K562 (cell line): ENCODE results near the gene CSNK1G1. TPM values are rescaled to one million over a fixed set of nuclear protein-coding genes. Genes with fewer than 3 reads are reported as not detected.
A peak's percentile ranks its signal among the peaks of the same experiment; 100 is the strongest.

ENCODE experiments used
- CLOCK ChIP-seq: fragments of 250-450 bp; sonication (Bioruptor Pico); IDR thresholded peaks from 2 replicates; pipeline ENCODE4 v1.4.0; 2020; ENCODE audit warnings: mild to moderate bottlenecking, moderate library complexity, borderline replicate concordance
- CREB3L1 ChIP-seq: fragments of 450-650 bp; IDR thresholded peaks from 2 replicates; pipeline ENCODE4 v1.6.1; 2014; ENCODE audit warnings: low read depth, mild to moderate bottlenecking, moderate library complexity, borderline replicate concordance
- DACH1 ChIP-seq: fragments of 450-650 bp; IDR thresholded peaks from 2 replicates; pipeline ENCODE4 v1.6.1; 2018; ENCODE audit not compliant: partially characterized antibody
- DPF2 ChIP-seq: fragments of 450-650 bp; IDR thresholded peaks from 2 replicates; pipeline ENCODE4 v1.6.1; 2016
- HINFP ChIP-seq: fragments of 450-650 bp; conservative IDR thresholded peaks from 2 replicates; pipeline ENCODE4 v1.6.1; 2016; ENCODE audit warnings: missing genetic modification characterization, low read depth, mild to moderate bottlenecking, control low read depth, missing compliant biosample characterization
- POLR2AphosphoS2 ChIP-seq: IDR thresholded peaks from 2 replicates; pipeline ENCODE4 v1.6.1; 2012; ENCODE audit warnings: low read length, improper control_type of control experiment
- POLR2B ChIP-seq: fragments of 450-650 bp; IDR thresholded peaks from 2 replicates; pipeline ENCODE4 v1.6.1; 2018; ENCODE audit warnings: low read depth; ENCODE audit not compliant: partially characterized antibody
- POLR2H ChIP-seq: IDR thresholded peaks from 2 replicates; pipeline ENCODE4 v1.6.1; 2016; ENCODE audit warnings: missing genetic modification characterization, low read depth, mild to moderate bottlenecking, control low read depth, missing compliant biosample characterization, moderate library complexity
- RBFOX2 ChIP-seq: fragments of 200-400 bp; formaldehyde crosslinking; IDR thresholded peaks from 2 replicates; pipeline ENCODE4 v1.6.1; 2017; ENCODE audit warnings: low read depth, mild to moderate bottlenecking, low read length, moderate library complexity
- SETDB1 ChIP-seq: IDR thresholded peaks from one replicate; pipeline ENCODE4 v1.6.1; 2012; ENCODE audit warnings: low read length, control low read depth, inconsistent platforms
- TAF9B ChIP-seq: fragments of 450-650 bp; IDR thresholded peaks from 2 replicates; pipeline ENCODE4 v1.6.1; 2018; ENCODE audit warnings: mild to moderate bottlenecking; ENCODE audit not compliant: partially characterized antibody
- TCF7 ChIP-seq: sonication (generic); IDR thresholded peaks from 2 replicates; pipeline ENCODE4 v1.6.1; 2016; ENCODE audit warnings: antibody characterized with exemption, borderline replicate concordance
- ZEB2 ChIP-seq: fragments of 450-650 bp; IDR thresholded peaks from 2 replicates; pipeline ENCODE4 v1.6.1; 2016
- ZNF277 ChIP-seq: fragments of 250-450 bp; sonication (Bioruptor Pico); IDR thresholded peaks from 2 replicates; pipeline ENCODE4 v1.8.0; 2022; ENCODE audit warnings: inconsistent platforms, mild to moderate bottlenecking, moderate library complexity, borderline replicate concordance
- ZNF592 ChIP-seq: fragments of 450-650 bp; IDR thresholded peaks from 2 replicates; pipeline ENCODE4 v1.6.1; 2017; ENCODE audit warnings: antibody characterized with exemption, mild to moderate bottlenecking
- polyA plus RNA-seq, 8 experiments: library from polyadenylated mRNA; depleted of rRNA in 4 of 8; stranded (reverse) in 5 of 8; unstranded in 3 of 8; fragments of >200 nt; fragmentation: Nextera tagmentation in 2 of 8; fragmentation: Illumina TruSeq in 1 of 8; extraction: Ambion mirVana in 2 of 8; extraction: Trizol in 1 of 8; gene quantifications; 2 replicates each; pipeline versions ENCODE4 v1.2.1 to v1.2.3, GENCODE V29; 2011 to 2014; ENCODE audit warnings: inconsistent platforms in 1 of 8, missing spikeins in 1 of 8
- total RNA-seq, 7 experiments: library from RNA; depleted of rRNA in 6 of 7; stranded (reverse); fragments of >200 nt in 6 of 7; fragmentation: Illumina TruSeq in 2 of 7; extraction: Trizol in 2 of 7; gene quantifications; 2 replicates each; pipeline versions ENCODE4 v1.2.1 to v1.2.3, GENCODE V29; 2011 to 2021; ENCODE audit warnings: low replicate concordance in 1 of 7

CSNK1G1 gene
- total and polyA plus RNA-seq, 9 of the 15 experiments (the other 6 are each of a cell fraction or from before 2014, with no cell fraction given) = 4.5 to 18.5 (median 9.5) TPM

GRCh38 chr15:64216730-64217428 lies 139.1 kb downstream of the CSNK1G1 start (continued):
- TF ChIP-seq ZNF277 (CRISPR knock-in tag) (no peak), CREB3L1 (peak; percentile 21; the same call in 1 of the 2 replicates), SETDB1 (no peak), DPF2 (peak; percentile 92), ZNF592 (no peak; the same call in 1 of the 2 replicates), POLR2B (no peak), RBFOX2 (no peak), DACH1 (peak; percentile 70), ZEB2 (no peak; the same call in 1 of the 2 replicates), POLR2AphosphoS2 (no peak), POLR2H (no peak), TCF7 (no peak), HINFP (tag) (no peak), TAF9B (no peak), CLOCK (no peak)
